Activated CD4-positive, alpha-beta T cell treated with anti-CD3 and anti-CD28 coated beads for 36 hours (primary cell): ENCODE measurements around the gene ST6GALNAC3. TPM values are rescaled to one million over a fixed set of nuclear protein-coding genes. Genes with fewer than 3 reads are reported as not detected.
A peak's percentile ranks its signal among the peaks of the same experiment; 100 is the strongest.

Experiments
- ATAC-seq: fragments of 200-7000 bp; cut with Tn5 transposase; one replicate; pipeline ENCODE4 v1.10.0; 2021; ENCODE audit warnings: mild to moderate bottlenecking, moderate library complexity
- CTCF ChIA-PET: fragments of 350-600 bp; sonication (Branson Sonifier 250); formaldehyde crosslinking; loops from one replicate; lab custom pipeline; 2021; ENCODE audit warnings: antibody characterized with exemption; lab: Charles Lee
- POLR2A ChIA-PET: fragments of 350-600 bp; sonication (Branson Sonifier 250); formaldehyde crosslinking; loops from one replicate; lab custom pipeline; 2021; ENCODE audit warnings: antibody characterized with exemption, inconsistent platforms; lab: Charles Lee
- DNase-seq: peaks from one replicate; pipeline ENCODE4 v3.0.0-alpha.2; 2020
- H3K27ac Mint-ChIP-seq: one replicate; pipeline ENCODE4 v1.8.0; 2021; ENCODE audit warnings: mixed read lengths
- H3K27me3 Mint-ChIP-seq: one replicate; pipeline ENCODE4 v1.8.0; 2021; ENCODE audit warnings: mixed read lengths
- H3K36me3 Mint-ChIP-seq: one replicate; pipeline ENCODE4 v1.8.0; 2021; ENCODE audit warnings: low read depth, mixed read lengths
- H3K4me1 Mint-ChIP-seq: one replicate; pipeline ENCODE4 v1.8.0; 2021; ENCODE audit warnings: mixed read lengths
- H3K4me3 Mint-ChIP-seq: one replicate; pipeline ENCODE4 v1.8.0; 2021; ENCODE audit warnings: mild to moderate bottlenecking, moderate library complexity, mixed read lengths
- H3K9me3 Mint-ChIP-seq: one replicate; pipeline ENCODE4 v1.8.0; 2021; ENCODE audit warnings: low read depth, mixed read lengths
- intact Hi-C, 2 experiments: fragments of 100-400 bp; cut with DNase I in 1 of 2; cut with micrococcal nuclease in 1 of 2; formaldehyde crosslinking; loops; one replicate each; pipeline versions ENCODE4 v1.14.2 to v1.15.1; 2022 to 2024; cut with DNase I, micrococcal nuclease
- total RNA-seq, 2 experiments: library from RNA; stranded (reverse); gene quantifications; one replicate each; pipeline ENCODE4 v1.2.3, GENCODE V29; 2021

Gene ST6GALNAC3
- total RNA-seq, 2 experiments from 2014 or later = 0.73 to 1.1 TPM

- H3K36me3 Mint-ChIP-seq = no peaks in the 10 kb centered on the region
Measured at GRCh38 chr1:76508871-76509270, 434.3 kb downstream of the ST6GALNAC3 start.

GRCh38 chr1:76510672-76511557, 436.4 kb downstream of the ST6GALNAC3 start:
- intact Hi-C loops = no loop called here
- no peak for DNase-seq
- Mint-ChIP-seq H3K4me3 (no peak overlapping the region), H3K9me3 (no peaks in the 10 kb centered on the region), H3K27me3 (no peaks in the 10 kb centered on the region), H3K27ac (peak overlapping the region; percentile 28), H3K4me1 (peaks cover 9% of the 10 kb centered on the region), H3K36me3 (no peaks in the 10 kb centered on the region)
- no peak for ATAC-seq
- POLR2A ChIA-PET = no interaction called here
- CTCF ChIA-PET = interaction anchor here (0.7 to 1.2 kb wide), 3 partner anchors 10 to 356 kb away, joined by 3 read pairs; no protein-coding TSS in a partner anchor

More at GRCh38 chr1:76508871-76509270, 434.3 kb downstream of the ST6GALNAC3 start:
- intact Hi-C loops = no loop called here
- ChIA-PET POLR2A (no interaction called here), CTCF (no interaction called here)
- DNase-seq (no peak), ATAC-seq (no peak)
- Mint-ChIP-seq H3K4me3 (no peak overlapping the region), H3K27ac (no peak overlapping the region), H3K4me1 (peaks cover 9% of the 10 kb centered on the region), H3K9me3 (no peaks in the 10 kb centered on the region), H3K27me3 (no peaks in the 10 kb centered on the region)

- Mint-ChIP-seq H3K4me1 (peaks cover 9% of the 10 kb centered on the region), H3K36me3 (no peaks in the 10 kb centered on the region), H3K27me3 (no peaks in the 10 kb centered on the region), H3K27ac (no peak overlapping the region), H3K9me3 (no peaks in the 10 kb centered on the region), H3K4me3 (no peak overlapping the region)
- POLR2A ChIA-PET = no interaction called here
- DNase-seq (no peak), ATAC-seq (no peak)
- intact Hi-C loops = no loop called here
- CTCF ChIA-PET = interaction anchor here (0.9 to 1.2 kb wide), 2 partner anchors 11 to 13 kb away, joined by 3 read pairs; no protein-coding TSS in a partner anchor
Measured at GRCh38 chr1:76511558-76512179, 437.1 kb downstream of the ST6GALNAC3 start.

GRCh38 chr1:76530953-76531352, 456.4 kb downstream of the ST6GALNAC3 start:
- Mint-ChIP-seq H3K27ac (no peak overlapping the region), H3K9me3 (no peaks in the 10 kb centered on the region), H3K4me3 (no peak overlapping the region), H3K4me1 (no peaks in the 10 kb centered on the region), H3K27me3 (no peaks in the 10 kb centered on the region), H3K36me3 (no peaks in the 10 kb centered on the region)
- DNase-seq (no peak), ATAC-seq (no peak)
- ChIA-PET POLR2A (no interaction called here), CTCF (no interaction called here)
- intact Hi-C loops = no loop called here

GRCh38 chr1:76541618-76542017, 467.1 kb downstream of the ST6GALNAC3 start:
- no peaks in the 10 kb centered on the region for H3K27me3 Mint-ChIP-seq

GRCh38 chr1:76542359-76542758, 467.8 kb downstream of the ST6GALNAC3 start:
- DNase-seq = no peak
- POLR2A ChIA-PET = no interaction called here
- CTCF ChIA-PET = no interaction called here
- intact Hi-C loops = no loop called here
- Mint-ChIP-seq H3K4me1 (no peaks in the 10 kb centered on the region), H3K9me3 (peaks cover 2% of the 10 kb centered on the region), H3K27me3 (no peaks in the 10 kb centered on the region), H3K4me3 (no peak overlapping the region), H3K36me3 (no peaks in the 10 kb centered on the region), H3K27ac (no peak overlapping the region)
- ATAC-seq = no peak

More at GRCh38 chr1:76541618-76542017, 467.1 kb downstream of the ST6GALNAC3 start:
- ChIA-PET CTCF (no interaction called here), POLR2A (no interaction called here)
- intact Hi-C loops = no loop called here
- H3K4me1 Mint-ChIP-seq = no peaks in the 10 kb centered on the region
- H3K4me3 Mint-ChIP-seq = no peak overlapping the region
- no peak for ATAC-seq
- H3K9me3 Mint-ChIP-seq = peaks cover 2% of the 10 kb centered on the region
- no peaks in the 10 kb centered on the region for H3K36me3 Mint-ChIP-seq
- DNase-seq = no peak
- H3K27ac Mint-ChIP-seq = no peak overlapping the region

GRCh38 chr1:76543495-76543894, 468.9 kb downstream of the ST6GALNAC3 start:
- Mint-ChIP-seq H3K9me3 (peaks cover 2% of the 10 kb centered on the region), H3K4me3 (no peak overlapping the region), H3K27ac (no peak overlapping the region), H3K36me3 (no peaks in the 10 kb centered on the region), H3K4me1 (no peaks in the 10 kb centered on the region), H3K27me3 (no peaks in the 10 kb centered on the region)
- intact Hi-C loops = no loop called here
- ChIA-PET POLR2A (no interaction called here), CTCF (interaction anchor here (0.7 to 1.1 kb wide), 2 partner anchors 8 to 241 kb away, joined by 3 read pairs; no protein-coding TSS in a partner anchor)
- ATAC-seq = no peak
- DNase-seq = no peak

GRCh38 chr1:76546354-76546933, 471.9 kb downstream of the ST6GALNAC3 start:
- Mint-ChIP-seq H3K4me1 (no peaks in the 10 kb centered on the region), H3K36me3 (no peaks in the 10 kb centered on the region), H3K4me3 (no peak overlapping the region), H3K9me3 (no peaks in the 10 kb centered on the region), H3K27ac (no peak overlapping the region), H3K27me3 (no peaks in the 10 kb centered on the region)
- POLR2A ChIA-PET = no interaction called here
- CTCF ChIA-PET = interaction anchor here (1.1 kb wide), 1 partner anchor 10 kb away, joined by 4 read pairs; no protein-coding TSS in a partner anchor
- intact Hi-C loops = no loop called here
- DNase-seq = no peak
- ATAC-seq = no peak

- Mint-ChIP-seq H3K4me3 (no peak overlapping the region), H3K36me3 (no peaks in the 10 kb centered on the region), H3K27ac (no peak overlapping the region), H3K4me1 (no peaks in the 10 kb centered on the region), H3K9me3 (no peaks in the 10 kb centered on the region), H3K27me3 (no peaks in the 10 kb centered on the region)
- intact Hi-C loops = no loop called here
- no peak for ATAC-seq
- CTCF ChIA-PET = interaction anchor here (0.7 kb wide), 1 partner anchor 157 kb away, joined by 3 read pairs; no protein-coding TSS in a partner anchor
- DNase-seq = no peak
- POLR2A ChIA-PET = no interaction called here
Measured at GRCh38 chr1:76547916-76548315, 473.4 kb downstream of the ST6GALNAC3 start.

- ChIA-PET POLR2A (no interaction called here), CTCF (interaction anchor here (0.7 kb wide), 1 partner anchor 158 kb away, joined by 3 read pairs; no protein-coding TSS in a partner anchor)
- Mint-ChIP-seq H3K9me3 (no peaks in the 10 kb centered on the region), H3K27ac (no peak overlapping the region), H3K36me3 (no peaks in the 10 kb centered on the region), H3K27me3 (no peaks in the 10 kb centered on the region), H3K4me3 (no peak overlapping the region), H3K4me1 (no peaks in the 10 kb centered on the region)
- intact Hi-C loops = no loop called here
- ATAC-seq (no peak), DNase-seq (no peak)
Measured at GRCh38 chr1:76548513-76549100, 474.1 kb downstream of the ST6GALNAC3 start.

GRCh38 chr1:76554283-76554682, 479.7 kb downstream of the ST6GALNAC3 start:
- POLR2A ChIA-PET = no interaction called here
- CTCF ChIA-PET = interaction anchor here (0.7 kb wide), 1 partner anchor 11 kb away, joined by 3 read pairs; no protein-coding TSS in a partner anchor
- ATAC-seq = no peak
- Mint-ChIP-seq H3K27ac (no peak overlapping the region), H3K36me3 (no peaks in the 10 kb centered on the region), H3K4me1 (no peaks in the 10 kb centered on the region), H3K4me3 (no peak overlapping the region), H3K9me3 (no peaks in the 10 kb centered on the region), H3K27me3 (no peaks in the 10 kb centered on the region)
- DNase-seq = no peak
- intact Hi-C loops = no loop called here
